ENCODE data around the gene MYOZ3.
A peak's percentile ranks its signal among the peaks of the same experiment; 100 is the strongest.

MYOZ3 gene

GRCh38 chr5:150644058-150644457 is 17.0 kb upstream of the MYOZ3 start:
- no peak for FAIRE-seq

- no peak for FAIRE-seq
Measured at GRCh38 chr5:150644514-150644913, 16.5 kb upstream of the MYOZ3 start.

GRCh38 chr5:150645070-150645700 is 15.9 kb upstream of the MYOZ3 start:
- FAIRE-seq: no peak

- FAIRE-seq: no peak
Measured at GRCh38 chr5:150647275-150648251, 13.5 kb upstream of the MYOZ3 start.

- no peak for FAIRE-seq
Measured at GRCh38 chr5:150648294-150649107, 12.6 kb upstream of the MYOZ3 start.

- no peak for FAIRE-seq
Measured at GRCh38 chr5:150649108-150650020, 11.7 kb upstream of the MYOZ3 start.

GRCh38 chr5:150650021-150651006 is 10.7 kb upstream of the MYOZ3 start:
- no peak for FAIRE-seq

GRCh38 chr5:150651382-150651781 is 9.7 kb upstream of the MYOZ3 start:
- no peak for FAIRE-seq

- FAIRE-seq: no peak
Measured at GRCh38 chr5:150651924-150652671, 9.0 kb upstream of the MYOZ3 start.

GRCh38 chr5:150653145-150653761 is 7.8 kb upstream of the MYOZ3 start:
- FAIRE-seq: peak; percentile 11

GRCh38 chr5:150653762-150654556 is 7.1 kb upstream of the MYOZ3 start:
- FAIRE-seq: no peak

GRCh38 chr5:150655221-150655620 is 5.8 kb upstream of the MYOZ3 start:
- FAIRE-seq: no peak

GRCh38 chr5:150656191-150657132 is 4.6 kb upstream of the MYOZ3 start:
- no peak for FAIRE-seq

GRCh38 chr5:150658121-150658520 is 2.9 kb upstream of the MYOZ3 start:
- no peak for FAIRE-seq

- no peak for FAIRE-seq
Measured at GRCh38 chr5:150658699-150659265, 2.3 kb upstream of the MYOZ3 start.

GRCh38 chr5:150659360-150660107 is 1.5 kb upstream of the MYOZ3 start:
- FAIRE-seq: no peak

Data from G401.6 (cell line).